Fibroblast of lung (primary cell): Measurements from ENCODE around the gene ZNF526.

Experiments used
- CTCF ChIP-seq, 2 donors: IDR thresholded peaks in 1 of 2; conservative IDR thresholded peaks in 1 of 2; 1 replicate in 1 of 2; 2 replicates in 1 of 2; pipeline ENCODE4 v1.5.1; 2011 to 2012; ENCODE audit warnings: low read length in 2 of 2, control low read depth in 1 of 2, inconsistent platforms in 1 of 2, low read depth in 1 of 2, mild to moderate bottlenecking in 1 of 2
- EZH2 ChIP-seq: IDR thresholded peaks from 2 replicates; pipeline ENCODE4 v1.5.1; 2012; ENCODE audit warnings: low read length, control low read depth, mild to moderate bottlenecking; ENCODE audit errors: missing control alignments

GRCh38 chr19:42253245-42254088, 33.4 kb downstream of the ZNF526 start:
- TF ChIP-seq EZH2 (no peak), CTCF (conservative IDR thresholded peaks at IDR 0.05 in 1 of 2, IDR thresholded peaks at IDR 0.05 in 1 of 2; ENCODE audit: low read depth in 1 of 2, low read length in 2 of 2) (no peak)
